IMR-90 (cell line): ENCODE measurements around the gene RER1.

Experiments
- CEBPB ChIP-seq: IDR thresholded peaks from 2 replicates; pipeline ENCODE4 v1.6.1; 2012; ENCODE audit warnings: low read depth, low read length, improper control_type of control experiment
- CTCF ChIP-seq: conservative IDR thresholded peaks from 2 replicates; pipeline ENCODE4 v1.5.1; 2012; ENCODE audit warnings: mild to moderate bottlenecking, low read depth, low read length, improper control_type of control experiment
- FOS ChIP-seq: fragments of 150-350 bp; IDR thresholded peaks from 2 replicates; pipeline ENCODE4 v1.6.1; 2016; ENCODE audit warnings: low read depth, low read length
- NFE2L2 ChIP-seq: fragments of 150-350 bp; IDR thresholded peaks from 2 replicates; pipeline ENCODE4 v1.6.1; 2016; ENCODE audit warnings: low read depth, mild to moderate bottlenecking, low read length
- POLR2A ChIP-seq: IDR thresholded peaks from 2 replicates; pipeline ENCODE4 v1.6.1; 2012; ENCODE audit warnings: mild to moderate bottlenecking, low read depth, low read length
- RFX5 ChIP-seq: IDR thresholded peaks from 2 replicates; pipeline ENCODE4 v1.8.0; 2012; ENCODE audit warnings: low read depth, mild to moderate bottlenecking, low read length, moderate library complexity
- SMC3 ChIP-seq: fragments of 150-350 bp; IDR thresholded peaks from 2 replicates; pipeline ENCODE4 v1.6.1; 2016; ENCODE audit warnings: low read depth, mild to moderate bottlenecking, antibody characterized with exemption, low read length, moderate library complexity
- USF2 ChIP-seq: fragments of 150-350 bp; IDR thresholded peaks from 2 replicates; pipeline ENCODE4 v1.6.1; 2017; ENCODE audit warnings: mild to moderate bottlenecking, antibody characterized with exemption, low read length, low read depth

- TF ChIP-seq POLR2A (no peak), CTCF (no peak), SMC3 (no peak), USF2 (no peak), CEBPB (no peak), NFE2L2 (no peak), FOS (no peak), RFX5 (no peak)
These were observed 40.6 kb upstream of the RER1 start for GRCh38 chr1:2350911-2351655.
